Mesodermal cell (in vitro differentiated cells): ENCODE results near the gene RASL10A.

ENCODE experiments used
- H3K27ac ChIP-seq: 2 replicates; pipeline ENCODE4 v1.7.0; 2013; ENCODE audit warnings: mild to moderate bottlenecking, low read depth, low read length, moderate library complexity; ENCODE audit not compliant: severe bottlenecking
- H3K36me3 ChIP-seq: 2 replicates; pipeline ENCODE4 v1.7.1; 2013; ENCODE audit warnings: mild to moderate bottlenecking, low read length, moderate library complexity; ENCODE audit not compliant: control insufficient read depth, insufficient read depth
- H3K4me1 ChIP-seq: one replicate; pipeline ENCODE4 v1.7.1; 2013; ENCODE audit warnings: mild to moderate bottlenecking, low read length; ENCODE audit not compliant: insufficient read depth, control insufficient read depth, poor library complexity, severe bottlenecking
- H3K4me3 ChIP-seq: 2 replicates; pipeline ENCODE4 v1.7.0; 2013; ENCODE audit warnings: low read length, control low read depth, mild to moderate bottlenecking; ENCODE audit not compliant: insufficient read depth, poor library complexity, severe bottlenecking; ENCODE audit errors: extremely low read depth
- H3K9me3 ChIP-seq: 2 replicates; pipeline ENCODE4 v1.7.1; 2013; ENCODE audit warnings: mild to moderate bottlenecking, low read length, moderate library complexity; ENCODE audit not compliant: control insufficient read depth
- WGBS, 2 experiments: methylation state at CpG; one replicate each; pipeline ENCODE4 v1.1.5; 2013; ENCODE audit warnings: missing lambda C conversion rate in 2 of 2; ENCODE audit not compliant: insufficient coverage in 2 of 2; 5-methylcytosine and 5-hydroxymethylcytosine counted together

RASL10A gene

GRCh38 chr22:29323641-29324040 lies 8.1 kb upstream of the RASL10A start:
- Histone ChIP-seq H3K4me1 (no peaks in the 10 kb centered on the region), H3K9me3 (no peaks in the 10 kb centered on the region), H3K36me3 (peaks cover 25% of the 10 kb centered on the region), H3K27ac (no peak overlapping the region), H3K4me3 (no peak overlapping the region)

GRCh38 chr22:29320546-29320945 lies 5.0 kb upstream of the RASL10A start:
- H3K4me3 ChIP-seq: no peak overlapping the region
- 100% methylated on average over 1 of the region's 1 CpG; no CpG with 5 or more reads in 1 of the 2 experiments for whole genome bisulfite sequencing, 2 experiments
- no peaks in the 10 kb centered on the region for H3K36me3 ChIP-seq
- H3K9me3 ChIP-seq: no peaks in the 10 kb centered on the region
- H3K4me1 ChIP-seq: no peaks in the 10 kb centered on the region
- H3K27ac ChIP-seq: no peak overlapping the region

GRCh38 chr22:29319072-29319471 lies 3.6 kb upstream of the RASL10A start:
- Histone ChIP-seq H3K4me1 (no peaks in the 10 kb centered on the region), H3K36me3 (no peaks in the 10 kb centered on the region), H3K4me3 (no peak overlapping the region), H3K27ac (no peak overlapping the region), H3K9me3 (no peaks in the 10 kb centered on the region)
- 86 to 92% methylated on average over 1 to 2 of the region's 2 CpGs for WGBS, 2 experiments

- no peak overlapping the region for H3K27ac ChIP-seq
- H3K4me1 ChIP-seq: peaks cover 4% of the 10 kb centered on the region
- H3K4me3 ChIP-seq: no peak overlapping the region
- peaks cover 4% of the 10 kb centered on the region for H3K36me3 ChIP-seq
- WGBS, 2 experiments: 94 to 95% methylated on average over 16 to 18 of the region's 18 CpGs
- no peaks in the 10 kb centered on the region for H3K9me3 ChIP-seq
These were observed 2.4 kb upstream of the RASL10A start for GRCh38 chr22:29317827-29318454.

- Histone ChIP-seq H3K36me3 (peaks cover 19% of the 10 kb centered on the region), H3K4me1 (peaks cover 10% of the 10 kb centered on the region), H3K4me3 (no peak overlapping the region), H3K9me3 (no peaks in the 10 kb centered on the region), H3K27ac (no peak overlapping the region)
- 81 to 89% methylated on average over 12 to 15 of the region's 18 CpGs for WGBS, 2 experiments
These were observed 788 bp upstream of the RASL10A start for GRCh38 chr22:29316141-29316828.

GRCh38 chr22:29314537-29315285 lies 786 bp downstream of the RASL10A start:
- Histone ChIP-seq H3K9me3 (no peaks in the 10 kb centered on the region), H3K36me3 (peaks cover 19% of the 10 kb centered on the region), H3K4me3 (peak overlapping the region; percentile 35), H3K27ac (no peak overlapping the region), H3K4me1 (peaks cover 18% of the 10 kb centered on the region)
- 4 to 5% methylated on average over 55 to 59 of the region's 69 CpGs for WGBS, 2 experiments

- peaks cover 22% of the 10 kb centered on the region for H3K36me3 ChIP-seq
- H3K9me3 ChIP-seq: no peaks in the 10 kb centered on the region
- H3K4me3 ChIP-seq: peak overlapping the region; percentile 35
- 73 to 77% methylated on average over 51 of the region's 51 CpGs for WGBS, 2 experiments
- no peak overlapping the region for H3K27ac ChIP-seq
- H3K4me1 ChIP-seq: peaks cover 18% of the 10 kb centered on the region
These were observed 1.7 kb downstream of the RASL10A start for GRCh38 chr22:29313576-29314466.

GRCh38 chr22:29313126-29313575 lies 2.3 kb downstream of the RASL10A start:
- Histone ChIP-seq H3K36me3 (peaks cover 22% of the 10 kb centered on the region), H3K27ac (no peak overlapping the region), H3K9me3 (no peaks in the 10 kb centered on the region), H3K4me1 (peaks cover 23% of the 10 kb centered on the region), H3K4me3 (no peak overlapping the region)
- 76 to 82% methylated on average over 37 to 44 of the region's 44 CpGs for WGBS, 2 experiments

GRCh38 chr22:29312218-29313125 lies 3.0 kb downstream of the RASL10A start:
- Histone ChIP-seq H3K4me1 (peaks cover 23% of the 10 kb centered on the region), H3K9me3 (no peaks in the 10 kb centered on the region), H3K36me3 (peaks cover 22% of the 10 kb centered on the region), H3K27ac (no peak overlapping the region), H3K4me3 (no peak overlapping the region)
- WGBS, 2 experiments: 95 to 97% methylated on average over 23 of the region's 25 CpGs
